Measurements from ENCODE around the gene CBX8. TPM values are rescaled to one million over a fixed set of nuclear protein-coding genes. Genes with fewer than 3 reads are reported as not detected.

The CBX8 gene
- total and polyA plus RNA-seq, 2 of the 13 experiments (the other 11 are each of a cell fraction or from before 2014, with no cell fraction given): 0.34 to 12.6 TPM

- no peak for TF ChIP-seq ZNF274 (CRISPR knock-in tag; IDR thresholded peaks at IDR 0.05)
- no peak for TF ChIP-seq RCOR2 (CRISPR knock-in tag; IDR thresholded peaks at IDR 0.05)
- peak; percentile 70; the same call in 1 of the 2 replicates for TF ChIP-seq MAZ (IDR thresholded peaks at IDR 0.05; ENCODE audit: borderline replicate concordance, low read depth, low read length)
- peak; percentile 75; the same call in 1 of the 2 replicates for TF ChIP-seq MAZ (CRISPR knock-in tag; IDR thresholded peaks at IDR 0.05; ENCODE audit: low read depth)
- TF ChIP-seq KDM1A (CRISPR knock-in tag; IDR thresholded peaks at IDR 0.05): no peak
- TF ChIP-seq MIXL1 (CRISPR knock-in tag; IDR thresholded peaks at IDR 0.05): no peak
- peak; percentile 34; the same call in 1 of the 2 replicates for TF ChIP-seq ZNF768 (CRISPR knock-in tag; IDR thresholded peaks at IDR 0.05)
- peak; percentile 30; the same call in 1 of the 2 replicates for TF ChIP-seq TFAP4 (IDR thresholded peaks at IDR 0.05; ENCODE audit: borderline replicate concordance, low read depth)
- peak; percentile 39; the same call in 1 of the 2 replicates for TF ChIP-seq ZNF629 (CRISPR knock-in tag; conservative IDR thresholded peaks at IDR 0.05)
- no peak for TF ChIP-seq ARID3A (IDR thresholded peaks at IDR 0.05; ENCODE audit: low read depth, low read length)
- TF ChIP-seq HNF4A (CRISPR knock-in tag; IDR thresholded peaks at IDR 0.05): peak; percentile 26; the same call in 1 of the 2 replicates
- TF ChIP-seq ATF7-NPFF (CRISPR knock-in tag; IDR thresholded peaks at IDR 0.05; ENCODE audit: low read depth): no peak
- no peak for TF ChIP-seq ZNF407 (CRISPR knock-in tag; IDR thresholded peaks at IDR 0.05; ENCODE audit: not compliant biosample characterization)
- peak; percentile 38; the same call in 1 of the 2 replicates for TF ChIP-seq RXRA (CRISPR knock-in tag; IDR thresholded peaks at IDR 0.05)
- TF ChIP-seq ZFP90 (CRISPR knock-in tag; IDR thresholded peaks at IDR 0.05; ENCODE audit: borderline replicate concordance): 0 out of 2 replicates have a peak, but pooled peaks have one; percentile 56
- TF ChIP-seq CCAR2 (optimal IDR thresholded peaks at IDR 0.05; ENCODE audit: low read depth, low read length): no peak
- TF ChIP-seq SSRP1 (CRISPR knock-in tag; IDR thresholded peaks at IDR 0.05): no peak; the same call in 1 of the 2 replicates
- TF ChIP-seq GATAD2A (CRISPR knock-in tag; IDR thresholded peaks at IDR 0.05): peak; percentile 69
- peak; percentile 64; the same call in 1 of the 2 replicates for TF ChIP-seq EED (CRISPR knock-in tag; IDR thresholded peaks at IDR 0.05)
- no peak for TF ChIP-seq SMYD3 (CRISPR knock-in tag; IDR thresholded peaks at IDR 0.05)
These were observed 37.9 kb upstream of the CBX8 start (continued) for GRCh38 chr17:79834565-79835469.

Measured in HepG2 (cell line).